T-cell (primary cell): ENCODE measurements around the gene STT3A. TPM values are rescaled to one million over a fixed set of nuclear protein-coding genes. Genes with fewer than 3 reads are reported as not detected.

Experiments
- ATAC-seq, 4 experiments: fragments of 200-7000 bp in 3 of 4; fragments of 150-1000 bp in 1 of 4; cut with Tn5 transposase; replicated peaks in 1 of 4; 1 replicate in 3 of 4; 2 replicates in 1 of 4; pipeline ENCODE4 v1.10.0; 2021; ENCODE audit warnings: moderate library complexity in 3 of 4, mild to moderate bottlenecking in 2 of 4, moderate number of reproducible peaks in 1 of 4
- CTCF ChIA-PET, 2 donors: fragments of 300-600 bp; sonication (Branson Sonifier 250); formaldehyde crosslinking; loops; one replicate each; lab custom pipeline; 2022; ENCODE audit warnings: antibody characterized with exemption in 2 of 2; lab: Charles Lee
- POLR2A ChIA-PET, 2 donors: fragments of 300-600 bp; sonication (Branson Sonifier 250); formaldehyde crosslinking; loops; one replicate each; lab custom pipeline; 2022; ENCODE audit warnings: antibody characterized with exemption in 2 of 2; lab: Charles Lee
- DNase-seq, 35 experiments: peaks; one replicate each; pipeline versions ENCODE4 v3.0.0 to v3.0.0-alpha.2; 2013 to 2023
- H3K27ac ChIP-seq: one replicate; pipeline ENCODE4 v1.5.1; 2013; ENCODE audit warnings: low read length
- H3K27me3 ChIP-seq, 2 experiments: replicated peaks in 1 of 2; 1 replicate in 1 of 2; 2 replicates in 1 of 2; pipeline versions ENCODE4 v1.6.1 to v1.7.0; 2013; ENCODE audit warnings: low read length in 1 of 2, mixed read lengths in 1 of 2; ENCODE audit not compliant: control insufficient read depth in 2 of 2, insufficient read depth in 2 of 2; ENCODE audit errors: extremely low read depth in 1 of 2
- H3K36me3 ChIP-seq, 2 donors: 1 replicate in 1 of 2; 2 replicates in 1 of 2; pipeline versions ENCODE4 v1.6.1 to v1.7.0; 2013; ENCODE audit warnings: low read length in 1 of 2; ENCODE audit not compliant: control insufficient read depth in 2 of 2, insufficient read depth in 1 of 2; ENCODE audit errors: extremely low read depth in 1 of 2
- H3K4me1 ChIP-seq, 2 experiments: 1 replicate in 1 of 2; 2 replicates in 1 of 2; pipeline versions ENCODE4 v1.6.1 to v1.7.0; 2013; ENCODE audit warnings: low read length in 2 of 2, mixed read lengths in 1 of 2; ENCODE audit not compliant: insufficient read depth in 2 of 2, control insufficient read depth in 1 of 2; ENCODE audit errors: extremely low read depth in 1 of 2
- H3K4me3 ChIP-seq, 2 donors: 1 replicate in 1 of 2; 2 replicates in 1 of 2; pipeline versions ENCODE4 v1.5.1 to v1.7.0; 2013; ENCODE audit warnings: mild to moderate bottlenecking in 2 of 2, low read length in 1 of 2, moderate library complexity in 1 of 2; ENCODE audit not compliant: control insufficient read depth in 1 of 2; ENCODE audit errors: extremely low read depth in 1 of 2
- H3K9me3 ChIP-seq: 2 replicates; pipeline ENCODE4 v1.7.0; 2013
- H3K27ac Mint-ChIP-seq, 2 donors: one replicate each; pipeline ENCODE4 v1.8.0; 2020 to 2021; ENCODE audit warnings: mild to moderate bottlenecking in 2 of 2, mixed read lengths in 2 of 2
- H3K27me3 Mint-ChIP-seq, 2 donors: one replicate each; pipeline ENCODE4 v1.8.0; 2021 to 2022; ENCODE audit warnings: mixed read lengths in 2 of 2
- H3K36me3 Mint-ChIP-seq: one replicate; pipeline ENCODE4 v1.8.0; 2021; ENCODE audit warnings: mixed read lengths
- H3K4me1 Mint-ChIP-seq, 3 donors: one replicate each; pipeline ENCODE4 v1.8.0; 2020 to 2022; ENCODE audit warnings: mixed read lengths in 3 of 3, mild to moderate bottlenecking in 1 of 3
- H3K4me3 Mint-ChIP-seq, 3 donors: one replicate each; pipeline ENCODE4 v1.8.0; 2020 to 2022; ENCODE audit warnings: mild to moderate bottlenecking in 3 of 3, mixed read lengths in 3 of 3, moderate library complexity in 3 of 3
- H3K9me3 Mint-ChIP-seq, 3 donors: one replicate each; pipeline ENCODE4 v1.8.0; 2020 to 2022; ENCODE audit warnings: mixed read lengths in 3 of 3
- WGBS: methylation state at CpG from one replicate; pipeline ENCODE4 v1.1.5; 2013; ENCODE audit warnings: missing lambda C conversion rate; ENCODE audit not compliant: insufficient coverage; 5-methylcytosine and 5-hydroxymethylcytosine counted together
- total RNA-seq, 35 experiments: library from RNA in 6 of 35; stranded (reverse) in 6 of 35; fragments of 120-200 nt in 1 of 35; gene quantifications; one replicate each; pipeline versions ENCODE4 v1.2.1 to v1.2.4 and lab custom pipeline; 2013 to 2026

Gene STT3A
- total RNA-seq, 5 donors from 2014 or later (not counting 1 experiment from before 2014, with no cell fraction given) = 51.0 to 103 (median 88.5) TPM

GRCh38 chr11:125559888-125560287 is 32.8 kb upstream of the STT3A start:
- WGBS = no CpG with 5 or more reads among the region's 3 CpGs
- no peak overlapping the region for H3K27ac Mint-ChIP-seq
- no peaks in the 10 kb centered on the region for H3K4me1 Mint-ChIP-seq
- POLR2A ChIA-PET = interaction anchor here in 1 of 2 donors (0.6 kb wide), 1 partner anchor 74 kb away, joined by 4 read pairs; no protein-coding TSS in a partner anchor
- Histone ChIP-seq H3K27ac (no peak overlapping the region), H3K27me3 (peaks cover 0 to 3% of the 10 kb centered on the region in 2 experiments), H3K4me1 (no peaks in the 10 kb centered on the region), H3K36me3 (no peaks in the 10 kb centered on the region), H3K9me3 (no peaks in the 10 kb centered on the region), H3K4me3 (no peak overlapping the region)
- no peaks in the 10 kb centered on the region for H3K9me3 Mint-ChIP-seq
- no peaks in the 10 kb centered on the region for H3K36me3 Mint-ChIP-seq
- CTCF ChIA-PET = interaction anchor here in 1 of 2 donors (1.6 kb wide), 1 partner anchor 10 kb away, joined by 3 read pairs; the partner anchor contains the start of gene EI24
- DNase-seq (no peak), ATAC-seq (no peak)
- no peak overlapping the region for H3K4me3 Mint-ChIP-seq
- H3K27me3 Mint-ChIP-seq = no peaks in the 10 kb centered on the region

- no peaks in the 10 kb centered on the region for H3K4me1 ChIP-seq
- ATAC-seq (no peak), DNase-seq (no peak)
- H3K36me3 Mint-ChIP-seq = no peaks in the 10 kb centered on the region
- peaks cover 0 to 3% of the 10 kb centered on the region in 2 experiments for H3K27me3 ChIP-seq
- no peak overlapping the region for H3K4me3 ChIP-seq
- H3K9me3 ChIP-seq = no peaks in the 10 kb centered on the region
- no peaks in the 10 kb centered on the region for H3K9me3 Mint-ChIP-seq
- no peak overlapping the region for H3K27ac ChIP-seq
- H3K4me1 Mint-ChIP-seq = no peaks in the 10 kb centered on the region
- no peaks in the 10 kb centered on the region for H3K36me3 ChIP-seq
- WGBS = no CpG with 5 or more reads among the region's 1 CpG
- H3K27me3 Mint-ChIP-seq = no peaks in the 10 kb centered on the region
- CTCF ChIA-PET = no interaction called here
- no peak overlapping the region for H3K27ac Mint-ChIP-seq
- POLR2A ChIA-PET = no interaction called here
- no peak overlapping the region for H3K4me3 Mint-ChIP-seq
Observed at GRCh38 chr11:125561924-125562323, 30.7 kb upstream of the STT3A start.

GRCh38 chr11:125562430-125562829 is 30.2 kb upstream of the STT3A start:
- H3K27ac Mint-ChIP-seq = no peak overlapping the region
- WGBS = 9% methylated on average over 1 of the region's 4 CpGs
- CTCF ChIA-PET = no interaction called here

GRCh38 chr11:125564357-125564756 is 28.3 kb upstream of the STT3A start:
- DNase-seq (no peak), ATAC-seq (no peak)
- H3K4me3 Mint-ChIP-seq = no peak overlapping the region
- H3K27ac Mint-ChIP-seq = no peak overlapping the region
- H3K36me3 ChIP-seq = no peaks in the 10 kb centered on the region
- H3K27ac ChIP-seq = no peak overlapping the region
- 93% methylated on average over 2 of the region's 3 CpGs for WGBS
- ChIA-PET POLR2A (no interaction called here), CTCF (no interaction called here)
- H3K9me3 ChIP-seq = no peaks in the 10 kb centered on the region
- peaks cover 0 to 3% (median 3%) of the 10 kb centered on the region in 3 donors for H3K4me1 Mint-ChIP-seq
- H3K36me3 Mint-ChIP-seq = no peaks in the 10 kb centered on the region
- no peak overlapping the region for H3K4me3 ChIP-seq
- no peaks in the 10 kb centered on the region for H3K27me3 Mint-ChIP-seq
- no peaks in the 10 kb centered on the region for H3K9me3 Mint-ChIP-seq
- H3K4me1 ChIP-seq = peaks cover 0 to 7% of the 10 kb centered on the region in 2 experiments
- H3K27me3 ChIP-seq = no peaks in the 10 kb centered on the region

More at GRCh38 chr11:125562430-125562829, 30.2 kb upstream of the STT3A start:
- no peaks in the 10 kb centered on the region for H3K4me1 ChIP-seq
- H3K9me3 Mint-ChIP-seq = no peaks in the 10 kb centered on the region
- no peaks in the 10 kb centered on the region for H3K36me3 ChIP-seq
- ATAC-seq (no peak), DNase-seq (no peak)
- no peak overlapping the region for H3K4me3 ChIP-seq
- POLR2A ChIA-PET = no interaction called here
- no peak overlapping the region for H3K27ac ChIP-seq
- no peaks in the 10 kb centered on the region for H3K4me1 Mint-ChIP-seq
- H3K27me3 ChIP-seq = peaks cover 0 to 3% of the 10 kb centered on the region in 2 experiments
- H3K9me3 ChIP-seq = no peaks in the 10 kb centered on the region
- no peaks in the 10 kb centered on the region for H3K27me3 Mint-ChIP-seq
- H3K4me3 Mint-ChIP-seq = no peak overlapping the region
- H3K36me3 Mint-ChIP-seq = no peaks in the 10 kb centered on the region

GRCh38 chr11:125566235-125566634 is 26.4 kb upstream of the STT3A start:
- H3K36me3 ChIP-seq = no peaks in the 10 kb centered on the region
- POLR2A ChIA-PET = no interaction called here
- ATAC-seq = no peak
- no peak for DNase-seq
- peaks cover 13 to 24% of the 10 kb centered on the region in 2 experiments for H3K4me1 ChIP-seq
- peaks cover 15 to 18% (median 15%) of the 10 kb centered on the region in 3 donors for H3K4me1 Mint-ChIP-seq
- no peak overlapping the region for H3K4me3 ChIP-seq
- WGBS = 100% methylated on average over 2 of the region's 4 CpGs
- H3K27ac ChIP-seq = no peak overlapping the region
- CTCF ChIA-PET = interaction anchor here in 1 of 2 donors (0.6 kb wide), 1 partner anchor 51 kb away, joined by 5 read pairs; no protein-coding TSS in a partner anchor
- no peaks in the 10 kb centered on the region for H3K9me3 ChIP-seq
- no peaks in the 10 kb centered on the region for H3K27me3 Mint-ChIP-seq
- H3K9me3 Mint-ChIP-seq = no peaks in the 10 kb centered on the region
- H3K36me3 Mint-ChIP-seq = no peaks in the 10 kb centered on the region
- peak overlapping the region in 1 of 3 donors; percentile 1 for H3K4me3 Mint-ChIP-seq
- H3K27me3 ChIP-seq = no peaks in the 10 kb centered on the region
- H3K27ac Mint-ChIP-seq = peak overlapping the region in 1 of 2 donors; percentile 28

GRCh38 chr11:125568970-125569914 is 23.4 kb upstream of the STT3A start, which contains the start of gene EI24:
Gene EI24, plus strand, starts transcription at chr11:125569477. Its CDS starts 3,051 bp downstream, at chr11:125572528.
- peak within 1 kb of the TSS; percentile 92 to 95 for H3K27ac Mint-ChIP-seq
- H3K36me3 Mint-ChIP-seq = peaks cover 10% of the 10 kb centered on the region
- peak within 1 kb of the TSS; percentile 78 to 92 for H3K4me3 ChIP-seq
- ChIA-PET POLR2A (interaction anchor here (0.5 to 2.1 kb wide), 10 partner anchors 17 to 702 kb away, joined by 3 to 14 read pairs (median 3); partner anchors contain the start of genes CHEK1 (in 1 of the 2) and STT3A (in 1 of the 2)), CTCF (interaction anchor here (0.5 to 2.8 kb wide), 14 partner anchors 9 to 701 kb away, joined by 3 to 33 read pairs (median 3); partner anchors contain the start of genes CHEK1 (in 1 of the 2) and STT3A (in 1 of the 2))
- H3K4me1 Mint-ChIP-seq = peaks cover 23 to 29% (median 24%) of the 10 kb centered on the region in 3 donors
- H3K4me3 Mint-ChIP-seq = peak within 1 kb of the TSS; percentile 89 to 93 (median 91)
- ATAC-seq (peak; percentile 96 to 98 (median 98)), DNase-seq (peak; percentile 72 to 93 (median 80))
- peak within 1 kb of the TSS; percentile 78 for H3K27ac ChIP-seq
- H3K36me3 ChIP-seq = peaks cover 0 to 14% of the 10 kb centered on the region in 2 donors
- peaks cover 13 to 24% of the 10 kb centered on the region in 2 experiments for H3K4me1 ChIP-seq
- H3K27me3 Mint-ChIP-seq = no peaks in the 10 kb centered on the region
- no peaks in the 10 kb centered on the region for H3K9me3 Mint-ChIP-seq
- 1% methylated on average over 83 of the region's 83 CpGs for WGBS
- no peaks in the 10 kb centered on the region for H3K9me3 ChIP-seq
- no peaks in the 10 kb centered on the region for H3K27me3 ChIP-seq
